Mammary epithelial cell (primary cell): ENCODE results near the gene MYO16.

Experiments used
- EZH2 ChIP-seq: IDR thresholded peaks from 2 replicates; pipeline ENCODE4 v1.6.1; 2012; ENCODE audit warnings: low read length, inconsistent platforms, borderline replicate concordance
- TF ChIP-seq, protein P1 (sequence below), 2 donors: IDR thresholded peaks in 1 of 2; conservative IDR thresholded peaks in 1 of 2; 2 replicates each; pipeline ENCODE4 v1.5.1; 2011 to 2012; ENCODE audit warnings: inconsistent platforms in 2 of 2, low read length in 2 of 2, mild to moderate bottlenecking in 2 of 2, control low read depth in 1 of 2, low read depth in 1 of 2; ENCODE audit not compliant: insufficient read depth in 1 of 2; ENCODE audit errors: extremely low read depth in 1 of 2

DNA sequence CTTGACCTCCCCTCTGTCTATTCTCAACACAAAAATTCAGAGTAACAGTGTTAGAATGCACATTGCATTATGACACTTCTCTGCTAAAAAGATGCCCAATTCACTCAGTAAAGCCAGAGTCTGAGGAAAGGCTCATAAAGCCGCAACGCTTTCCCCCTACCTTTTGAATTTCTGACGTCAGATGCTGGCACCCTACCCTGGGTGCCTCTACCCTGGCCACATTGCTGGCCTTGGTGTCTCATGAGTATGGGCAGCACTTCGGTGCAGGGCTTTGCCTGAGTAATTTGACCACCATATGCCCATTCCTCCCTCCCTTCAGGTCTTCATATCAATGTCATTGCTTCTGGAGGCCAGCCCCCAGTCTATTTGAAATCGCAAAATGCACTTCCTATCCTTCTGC is 229.3 kb downstream of the MYO16 start:
- TF ChIP-seq, protein P1, sequence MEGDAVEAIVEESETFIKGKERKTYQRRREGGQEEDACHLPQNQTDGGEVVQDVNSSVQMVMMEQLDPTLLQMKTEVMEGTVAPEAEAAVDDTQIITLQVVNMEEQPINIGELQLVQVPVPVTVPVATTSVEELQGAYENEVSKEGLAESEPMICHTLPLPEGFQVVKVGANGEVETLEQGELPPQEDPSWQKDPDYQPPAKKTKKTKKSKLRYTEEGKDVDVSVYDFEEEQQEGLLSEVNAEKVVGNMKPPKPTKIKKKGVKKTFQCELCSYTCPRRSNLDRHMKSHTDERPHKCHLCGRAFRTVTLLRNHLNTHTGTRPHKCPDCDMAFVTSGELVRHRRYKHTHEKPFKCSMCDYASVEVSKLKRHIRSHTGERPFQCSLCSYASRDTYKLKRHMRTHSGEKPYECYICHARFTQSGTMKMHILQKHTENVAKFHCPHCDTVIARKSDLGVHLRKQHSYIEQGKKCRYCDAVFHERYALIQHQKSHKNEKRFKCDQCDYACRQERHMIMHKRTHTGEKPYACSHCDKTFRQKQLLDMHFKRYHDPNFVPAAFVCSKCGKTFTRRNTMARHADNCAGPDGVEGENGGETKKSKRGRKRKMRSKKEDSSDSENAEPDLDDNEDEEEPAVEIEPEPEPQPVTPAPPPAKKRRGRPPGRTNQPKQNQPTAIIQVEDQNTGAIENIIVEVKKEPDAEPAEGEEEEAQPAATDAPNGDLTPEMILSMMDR (conservative IDR thresholded peaks at IDR 0.05 in 1 of 2, IDR thresholded peaks at IDR 0.05 in 1 of 2; ENCODE audit: extremely low read depth in 1 of 2, insufficient read depth in 1 of 2, low read depth in 1 of 2, low read length in 2 of 2), result no peak
- no peak for TF ChIP-seq EZH2
